Gastrocnemius medialis (tissue), 4 donors: ENCODE results near the gene ARL8B. TPM values are rescaled to one million over a fixed set of nuclear protein-coding genes. Genes with fewer than 3 reads are reported as not detected.

Experiments used
- ATAC-seq, 2 donors: fragments of 150-250 bp; one replicate each; pipeline ENCODE4 v1.9.1; 2016
- DNase-seq, 2 donors: peaks; one replicate each; pipeline ENCODE4 v3.0.0-alpha.2; 2019
- H3K27ac ChIP-seq, 4 donors: fragments of 200-600 bp; sonication (generic); 1 replicate in 1 of 4; 2 replicates in 3 of 4; pipeline ENCODE4 v1.5.1; 2016 to 2018; ENCODE audit warnings: mild to moderate bottlenecking in 2 of 4, moderate library complexity in 1 of 4
- H3K27me3 ChIP-seq, 3 donors: fragments of 200-600 bp; sonication (generic) in 2 of 3; 1 replicate in 1 of 3; 2 replicates in 2 of 3; pipeline versions ENCODE4 v1.5.1 to v1.6.0; 2016 to 2019; ENCODE audit warnings: mild to moderate bottlenecking in 1 of 3, moderate library complexity in 1 of 3
- H3K36me3 ChIP-seq, 2 donors: fragments of 200-600 bp; sonication (generic) in 1 of 2; one replicate each; pipeline ENCODE4 v1.5.1; 2017 to 2018
- H3K4me1 ChIP-seq, 2 donors: fragments of 200-600 bp; sonication (generic) in 1 of 2; one replicate each; pipeline ENCODE4 v1.5.1; 2016 to 2017; ENCODE audit warnings: mild to moderate bottlenecking in 2 of 2
- H3K4me3 ChIP-seq, 4 donors: fragments of 200-600 bp; sonication (generic) in 3 of 4; 1 replicate in 1 of 4; 2 replicates in 3 of 4; pipeline ENCODE4 v1.5.1; 2016 to 2019; ENCODE audit warnings: mild to moderate bottlenecking in 2 of 4
- H3K9me3 ChIP-seq, 3 donors: fragments of 200-600 bp; sonication (generic) in 2 of 3; 1 replicate in 1 of 3; 2 replicates in 2 of 3; pipeline ENCODE4 v1.5.1; 2016 to 2019
- CTCF ChIP-seq, 5 experiments: fragments of 450-650 bp in 3 of 5; fragments of 200-600 bp in 2 of 5; sonication (generic) in 2 of 5; IDR thresholded peaks in 4 of 5; conservative IDR thresholded peaks in 1 of 5; 1 replicate in 4 of 5; 2 replicates in 1 of 5; pipeline ENCODE4 v1.5.1; 2016 to 2019; ENCODE audit warnings: antibody characterized with exemption in 5 of 5, mild to moderate bottlenecking in 3 of 5, moderate library complexity in 3 of 5
- POLR2A ChIP-seq, 2 donors: fragments of 450-650 bp; IDR thresholded peaks; one replicate each; pipeline ENCODE4 v1.6.1; 2017; ENCODE audit warnings: antibody characterized with exemption in 2 of 2, mild to moderate bottlenecking in 2 of 2, moderate library complexity in 2 of 2
- in situ Hi-C, 4 donors: fragments of 200-750 bp; cut with MboI; loops; one replicate each; pipeline versions ENCODE4 v1.15.0 to v1.8.0; 2017; ENCODE audit warnings: low sequenced_read_pairs in 4 of 4
- intact Hi-C: fragments of 100-400 bp; cut with DNase I; formaldehyde crosslinking; loops from one replicate; pipeline ENCODE4 v1.15.1; 2023; ENCODE audit warnings: low total_unique reads
- total RNA-seq, 4 donors: library from RNA; depleted of rRNA; stranded (reverse); fragments of >200 nt; gene quantifications; one replicate each; pipeline versions ENCODE4 v1.1.0 to v1.2.3, GENCODE V29; 2016

ARL8B gene
- total RNA-seq, 4 donors from 2014 or later: 69.3 to 198 (median 95.0) TPM

GRCh38 chr3:5160940-5161858 lies 39.1 kb downstream of the ARL8B start:
- no peak for TF ChIP-seq CTCF (IDR thresholded peaks at IDR 0.05 in 4 of 5, conservative IDR thresholded peaks at IDR 0.05 in 1 of 5)
- TF ChIP-seq POLR2A (IDR thresholded peaks at IDR 0.05): no peak
- no peaks in the 10 kb centered on the region for H3K9me3 ChIP-seq
- DNase-seq (no peak), ATAC-seq (no peak)
- peak overlapping the region in 1 of 4 donors; percentile 49 for H3K27ac ChIP-seq
- intact Hi-C loops: no loop called here
- in situ Hi-C loops: no loop called here
- peaks cover 66 to 81% of the 10 kb centered on the region in 2 donors for H3K4me1 ChIP-seq
- no peak overlapping the region for H3K4me3 ChIP-seq
- no peaks in the 10 kb centered on the region for H3K36me3 ChIP-seq
- H3K27me3 ChIP-seq: no peaks in the 10 kb centered on the region

GRCh38 chr3:5162102-5162501 lies 40.0 kb downstream of the ARL8B start:
- in situ Hi-C loops: no loop called here

GRCh38 chr3:5165698-5166097 lies 43.6 kb downstream of the ARL8B start:
- TF ChIP-seq CTCF (IDR thresholded peaks at IDR 0.05 in 4 of 5, conservative IDR thresholded peaks at IDR 0.05 in 1 of 5) (no peak), POLR2A (IDR thresholded peaks at IDR 0.05) (no peak)
- Histone ChIP-seq H3K9me3 (no peaks in the 10 kb centered on the region), H3K36me3 (peaks cover 0 to 3% of the 10 kb centered on the region in 2 donors), H3K27me3 (no peaks in the 10 kb centered on the region), H3K4me1 (peaks cover 65 to 80% of the 10 kb centered on the region in 2 donors), H3K4me3 (peak overlapping the region in 1 of 4 donors; percentile 21), H3K27ac (peak overlapping the region; percentile 51 to 86 (median 67))
- ATAC-seq (peak; percentile 97 to 98), DNase-seq (peak in 1 of 2 donors; percentile 33)
- intact Hi-C loops: loop anchor here (2.0 kb wide), 2 partner anchors 21 to 43 kb away; partner anchors contain the start of genes ARL8B and EDEM1
- in situ Hi-C loops: no loop called here

More at GRCh38 chr3:5162102-5162501, 40.0 kb downstream of the ARL8B start:
- no peak for TF ChIP-seq POLR2A (IDR thresholded peaks at IDR 0.05)
- no peak for TF ChIP-seq CTCF (IDR thresholded peaks at IDR 0.05 in 4 of 5, conservative IDR thresholded peaks at IDR 0.05 in 1 of 5)
- intact Hi-C loops: no loop called here
- peak in 1 of 2 donors; percentile 21 for ATAC-seq
- peak overlapping the region in 1 of 4 donors; percentile 49 for H3K27ac ChIP-seq
- H3K9me3 ChIP-seq: no peaks in the 10 kb centered on the region
- no peaks in the 10 kb centered on the region for H3K36me3 ChIP-seq
- no peak overlapping the region for H3K4me3 ChIP-seq
- H3K27me3 ChIP-seq: no peaks in the 10 kb centered on the region
- DNase-seq: no peak
- H3K4me1 ChIP-seq: peaks cover 73 to 81% of the 10 kb centered on the region in 2 donors

- no peak overlapping the region for H3K4me3 ChIP-seq
- H3K36me3 ChIP-seq: peaks cover 0 to 14% of the 10 kb centered on the region in 2 donors
- DNase-seq: no peak
- H3K9me3 ChIP-seq: no peaks in the 10 kb centered on the region
- no peaks in the 10 kb centered on the region for H3K27me3 ChIP-seq
- TF ChIP-seq POLR2A (IDR thresholded peaks at IDR 0.05) (no peak), CTCF (IDR thresholded peaks at IDR 0.05 in 4 of 5, conservative IDR thresholded peaks at IDR 0.05 in 1 of 5) (no peak)
- intact Hi-C loops (no loop called here), in situ Hi-C loops (no loop called here)
- no peak for ATAC-seq
- peak overlapping the region; percentile 51 to 86 (median 67) for H3K27ac ChIP-seq
- peaks cover 54 to 68% of the 10 kb centered on the region in 2 donors for H3K4me1 ChIP-seq
These were observed 44.8 kb downstream of the ARL8B start for GRCh38 chr3:5166846-5167245.
